ENCODE results near the gene TUBGCP3. TPM values are rescaled to one million over a fixed set of nuclear protein-coding genes. Genes with fewer than 3 reads are reported as not detected.

Gene TUBGCP3
- polyA plus RNA-seq, 4 donors, result 5.4 to 21.2 (median 13.2) TPM

GRCh38 chr13:112521073-112521685 lies 66.8 kb downstream of the TUBGCP3 start:
- Histone ChIP-seq H3K4me3 (ENCODE audit: low read depth in 1 of 3, low read length in 3 of 3) (no peak overlapping the region), H3K27me3 (ENCODE audit: control insufficient read depth in 3 of 3, insufficient read depth in 3 of 3, low read length in 3 of 3) (no peaks in the 10 kb centered on the region), H3K4me1 (ENCODE audit: control insufficient read depth in 3 of 3, insufficient read depth in 2 of 3, low read depth in 1 of 3, low read length in 2 of 3) (no peaks in the 10 kb centered on the region), H3K9me3 (ENCODE audit: control insufficient read depth in 2 of 2, insufficient read depth in 1 of 2, low read depth in 1 of 2, low read length in 1 of 2) (no peaks in the 10 kb centered on the region), H3K36me3 (ENCODE audit: control insufficient read depth in 3 of 3, insufficient read depth in 2 of 3, low read depth in 1 of 3, low read length in 3 of 3) (peaks cover 4 to 37% (median 11%) of the 10 kb centered on the region in 3 donors), H3K27ac (ENCODE audit: low read depth in 1 of 3, low read length in 2 of 3) (no peak overlapping the region)
- FAIRE-seq, result no peak
- no peak for DNase-seq
- WGBS, 3 donors, result 82 to 92% (median 88%) methylated on average over 3 of the region's 3 CpGs

GRCh38 chr13:112519517-112520060 lies 68.4 kb downstream of the TUBGCP3 start:
- FAIRE-seq (no peak), DNase-seq (no peak)
- Histone ChIP-seq H3K4me1 (ENCODE audit: control insufficient read depth in 3 of 3, insufficient read depth in 2 of 3, low read depth in 1 of 3, low read length in 2 of 3) (no peaks in the 10 kb centered on the region), H3K36me3 (ENCODE audit: control insufficient read depth in 3 of 3, insufficient read depth in 2 of 3, low read depth in 1 of 3, low read length in 3 of 3) (peaks cover 6 to 44% (median 14%) of the 10 kb centered on the region in 3 donors), H3K27ac (ENCODE audit: low read depth in 1 of 3, low read length in 2 of 3) (no peak overlapping the region), H3K4me3 (ENCODE audit: low read depth in 1 of 3, low read length in 3 of 3) (no peak overlapping the region), H3K27me3 (ENCODE audit: control insufficient read depth in 3 of 3, insufficient read depth in 3 of 3, low read length in 3 of 3) (no peaks in the 10 kb centered on the region), H3K9me3 (ENCODE audit: control insufficient read depth in 2 of 2, insufficient read depth in 1 of 2, low read depth in 1 of 2, low read length in 1 of 2) (no peaks in the 10 kb centered on the region)
- 96 to 98% (median 97%) methylated on average over 20 of the region's 20 CpGs for WGBS, 3 donors

- Histone ChIP-seq H3K4me3 (ENCODE audit: low read depth in 1 of 3, low read length in 3 of 3) (no peak overlapping the region), H3K9me3 (ENCODE audit: control insufficient read depth in 2 of 2, insufficient read depth in 1 of 2, low read depth in 1 of 2, low read length in 1 of 2) (no peaks in the 10 kb centered on the region), H3K4me1 (ENCODE audit: control insufficient read depth in 3 of 3, insufficient read depth in 2 of 3, low read depth in 1 of 3, low read length in 2 of 3) (no peaks in the 10 kb centered on the region), H3K27ac (ENCODE audit: low read depth in 1 of 3, low read length in 2 of 3) (no peak overlapping the region), H3K27me3 (ENCODE audit: control insufficient read depth in 3 of 3, insufficient read depth in 3 of 3, low read length in 3 of 3) (no peaks in the 10 kb centered on the region), H3K36me3 (ENCODE audit: control insufficient read depth in 3 of 3, insufficient read depth in 2 of 3, low read depth in 1 of 3, low read length in 3 of 3) (peaks cover 6 to 29% (median 9%) of the 10 kb centered on the region in 3 donors)
- 97 to 99% (median 97%) methylated on average over 13 of the region's 13 CpGs for WGBS, 3 donors
- no peak for DNase-seq
- no peak for FAIRE-seq
Observed at GRCh38 chr13:112516218-112516617, 71.7 kb downstream of the TUBGCP3 start.

GRCh38 chr13:112513761-112514160 lies 74.2 kb downstream of the TUBGCP3 start:
- H3K4me1 ChIP-seq (ENCODE audit: control insufficient read depth in 3 of 3, insufficient read depth in 2 of 3, low read depth in 1 of 3, low read length in 2 of 3), result no peaks in the 10 kb centered on the region
- H3K9me3 ChIP-seq (ENCODE audit: control insufficient read depth in 2 of 2, insufficient read depth in 1 of 2, low read depth in 1 of 2, low read length in 1 of 2), result no peaks in the 10 kb centered on the region
- no peak overlapping the region for H3K4me3 ChIP-seq (ENCODE audit: low read depth in 1 of 3, low read length in 3 of 3)
- no peak overlapping the region for H3K27ac ChIP-seq (ENCODE audit: low read depth in 1 of 3, low read length in 2 of 3)
- DNase-seq (no peak), FAIRE-seq (no peak)
- 85 to 97% (median 91%) methylated on average over 6 of the region's 6 CpGs for WGBS, 3 donors
- no peaks in the 10 kb centered on the region for H3K27me3 ChIP-seq (ENCODE audit: control insufficient read depth in 3 of 3, insufficient read depth in 3 of 3, low read length in 3 of 3)
- H3K36me3 ChIP-seq (ENCODE audit: control insufficient read depth in 3 of 3, insufficient read depth in 2 of 3, low read depth in 1 of 3, low read length in 3 of 3), result peaks cover 6 to 29% (median 7%) of the 10 kb centered on the region in 3 donors

GRCh38 chr13:112510987-112511685 lies 76.8 kb downstream of the TUBGCP3 start:
- DNase-seq (no peak), FAIRE-seq (no peak)
- no peaks in the 10 kb centered on the region for H3K9me3 ChIP-seq (ENCODE audit: control insufficient read depth in 2 of 2, insufficient read depth in 1 of 2, low read depth in 1 of 2, low read length in 1 of 2)
- no peak overlapping the region for H3K27ac ChIP-seq (ENCODE audit: low read depth in 1 of 3, low read length in 2 of 3)
- no peaks in the 10 kb centered on the region for H3K27me3 ChIP-seq (ENCODE audit: control insufficient read depth in 3 of 3, insufficient read depth in 3 of 3, low read length in 3 of 3)
- H3K36me3 ChIP-seq (ENCODE audit: control insufficient read depth in 3 of 3, insufficient read depth in 2 of 3, low read depth in 1 of 3, low read length in 3 of 3), result peaks cover 2 to 28% (median 5%) of the 10 kb centered on the region in 3 donors
- 83 to 89% (median 89%) methylated on average over 10 of the region's 10 CpGs for WGBS, 3 donors
- no peaks in the 10 kb centered on the region for H3K4me1 ChIP-seq (ENCODE audit: control insufficient read depth in 3 of 3, insufficient read depth in 2 of 3, low read depth in 1 of 3, low read length in 2 of 3)
- no peak overlapping the region for H3K4me3 ChIP-seq (ENCODE audit: low read depth in 1 of 3, low read length in 3 of 3)

- Histone ChIP-seq H3K4me1 (ENCODE audit: control insufficient read depth in 3 of 3, insufficient read depth in 2 of 3, low read depth in 1 of 3, low read length in 2 of 3) (no peaks in the 10 kb centered on the region), H3K36me3 (ENCODE audit: control insufficient read depth in 3 of 3, insufficient read depth in 2 of 3, low read depth in 1 of 3, low read length in 3 of 3) (peaks cover 0 to 28% (median 2%) of the 10 kb centered on the region in 3 donors), H3K9me3 (ENCODE audit: control insufficient read depth in 2 of 2, insufficient read depth in 1 of 2, low read depth in 1 of 2, low read length in 1 of 2) (no peaks in the 10 kb centered on the region), H3K27me3 (ENCODE audit: control insufficient read depth in 3 of 3, insufficient read depth in 3 of 3, low read length in 3 of 3) (no peaks in the 10 kb centered on the region), H3K4me3 (ENCODE audit: low read depth in 1 of 3, low read length in 3 of 3) (no peak overlapping the region), H3K27ac (ENCODE audit: low read depth in 1 of 3, low read length in 2 of 3) (no peak overlapping the region)
- 75 to 86% (median 83%) methylated on average over 15 of the region's 15 CpGs for WGBS, 3 donors
- DNase-seq (peak; percentile 14 to 53), FAIRE-seq (no peak)
Observed at GRCh38 chr13:112510002-112510780, 77.8 kb downstream of the TUBGCP3 start.

GRCh38 chr13:112509190-112509589 lies 78.8 kb downstream of the TUBGCP3 start:
- 87 to 93% (median 89%) methylated on average over 6 of the region's 6 CpGs for WGBS, 3 donors
- Histone ChIP-seq H3K4me1 (ENCODE audit: control insufficient read depth in 3 of 3, insufficient read depth in 2 of 3, low read depth in 1 of 3, low read length in 2 of 3) (no peaks in the 10 kb centered on the region), H3K36me3 (ENCODE audit: control insufficient read depth in 3 of 3, insufficient read depth in 2 of 3, low read depth in 1 of 3, low read length in 3 of 3) (peaks cover 0 to 29% (median 2%) of the 10 kb centered on the region in 3 donors), H3K9me3 (ENCODE audit: control insufficient read depth in 2 of 2, insufficient read depth in 1 of 2, low read depth in 1 of 2, low read length in 1 of 2) (no peaks in the 10 kb centered on the region), H3K4me3 (ENCODE audit: low read depth in 1 of 3, low read length in 3 of 3) (no peak overlapping the region), H3K27me3 (ENCODE audit: control insufficient read depth in 3 of 3, insufficient read depth in 3 of 3, low read length in 3 of 3) (no peaks in the 10 kb centered on the region), H3K27ac (ENCODE audit: low read depth in 1 of 3, low read length in 2 of 3) (no peak overlapping the region)
- DNase-seq (no peak), FAIRE-seq (no peak)

GRCh38 chr13:112506046-112506445 lies 81.9 kb downstream of the TUBGCP3 start:
- no peak for DNase-seq
- no peak overlapping the region for H3K4me3 ChIP-seq (ENCODE audit: low read depth in 1 of 3, low read length in 3 of 3)
- H3K27me3 ChIP-seq (ENCODE audit: control insufficient read depth in 3 of 3, insufficient read depth in 3 of 3, low read length in 3 of 3), result no peaks in the 10 kb centered on the region
- H3K4me1 ChIP-seq (ENCODE audit: control insufficient read depth in 3 of 3, insufficient read depth in 2 of 3, low read depth in 1 of 3, low read length in 2 of 3), result no peaks in the 10 kb centered on the region
- WGBS, 3 donors, result 87 to 93% (median 92%) methylated on average over 8 of the region's 8 CpGs
- H3K9me3 ChIP-seq (ENCODE audit: control insufficient read depth in 2 of 2, insufficient read depth in 1 of 2, low read depth in 1 of 2, low read length in 1 of 2), result no peaks in the 10 kb centered on the region
- no peak for FAIRE-seq
- no peak overlapping the region for H3K27ac ChIP-seq (ENCODE audit: low read depth in 1 of 3, low read length in 2 of 3)
- H3K36me3 ChIP-seq (ENCODE audit: control insufficient read depth in 3 of 3, insufficient read depth in 2 of 3, low read depth in 1 of 3, low read length in 3 of 3), result peaks cover 4 to 50% (median 5%) of the 10 kb centered on the region in 3 donors
